ENCODE measurements around the gene PLA2G7. TPM values are rescaled to one million over a fixed set of nuclear protein-coding genes. Genes with fewer than 3 reads are reported as not detected.

The PLA2G7 gene
- total RNA-seq, 1 experiment from 2014 or later, result 1.7 TPM

DNA sequence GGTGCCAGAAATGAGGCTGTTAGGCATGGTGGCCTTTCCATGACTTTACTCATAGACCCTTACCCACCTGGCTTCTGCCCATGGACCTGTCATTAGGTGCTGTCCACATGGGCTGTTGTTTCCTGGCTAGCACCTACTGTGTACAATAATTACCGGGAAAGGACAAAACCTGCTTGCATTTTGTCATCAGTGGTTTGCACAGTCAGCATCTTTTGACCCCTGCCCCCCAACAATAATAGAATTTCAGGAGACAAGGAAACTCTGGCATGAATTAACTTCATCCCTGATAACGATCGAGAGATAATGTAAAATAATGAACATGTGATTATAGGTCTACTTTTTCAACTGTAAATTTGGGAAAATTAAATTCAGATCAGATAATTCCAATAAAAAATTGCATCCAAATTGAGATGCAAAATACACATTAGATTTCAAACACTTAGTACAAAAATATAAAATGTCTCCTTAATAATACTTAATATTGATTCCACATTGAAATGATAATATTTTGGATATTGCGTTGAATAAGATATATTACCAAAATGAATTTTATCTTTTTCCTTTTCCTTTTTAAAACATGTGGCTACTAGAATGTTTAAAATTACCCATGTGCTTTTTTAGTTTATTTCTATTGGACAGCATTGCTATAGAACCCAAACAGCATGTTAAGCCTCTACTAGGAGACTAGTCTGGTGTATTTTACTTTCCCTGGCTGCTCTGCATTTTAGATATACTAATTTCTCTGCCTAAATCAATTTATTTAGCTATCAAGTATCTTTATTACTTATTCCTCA is 24.0 kb upstream of the PLA2G7 start:
- Histone ChIP-seq H3K9ac (ENCODE audit: extremely low read depth, insufficient read length, low read length) (no peak overlapping the region), H3K14ac (ENCODE audit: insufficient read depth, low read length) (no peak overlapping the region), H2BK15ac (ENCODE audit: low read depth, low read length) (no peak overlapping the region), H2BK120ac (ENCODE audit: low read depth, low read length, poor library complexity, severe bottlenecking) (no peak overlapping the region), H3K4ac (ENCODE audit: low read depth, low read length) (no peak overlapping the region), H3K27me3 (ENCODE audit: insufficient read depth, low read length) (no peaks in the 10 kb centered on the region), H4K8ac (replicated peaks; ENCODE audit: insufficient read length, low read depth, low read length) (no peak overlapping the region), H3K79me1 (ENCODE audit: insufficient read depth, low read depth, low read length, poor library complexity, severe bottlenecking) (no peaks in the 10 kb centered on the region), H2AK5ac (ENCODE audit: insufficient read length, low read length) (no peak overlapping the region), H3K4me1 (ENCODE audit: insufficient read depth, low read length) (no peaks in the 10 kb centered on the region; the same call in 1 of the 2 replicates), H3K23me2 (ENCODE audit: insufficient read length, low read depth, low read length, poor library complexity, severe bottlenecking) (no peaks in the 10 kb centered on the region), H3K79me2 (ENCODE audit: insufficient read depth, low read length) (no peaks in the 10 kb centered on the region), H3K27ac (ENCODE audit: insufficient read length, low read depth, low read length) (no peak overlapping the region), H2AFZ (ENCODE audit: low read length) (no peak overlapping the region), H3K4me2 (ENCODE audit: insufficient read depth, insufficient read length, low read length) (no peak overlapping the region), H3K18ac (ENCODE audit: insufficient read length, low read depth, low read length) (no peak overlapping the region), H3K56ac (ENCODE audit: insufficient read length, low read depth, low read length) (no peak overlapping the region), H2BK12ac (ENCODE audit: insufficient read length, low read depth, low read length) (no peak overlapping the region), H4K5ac (ENCODE audit: insufficient read length, low read depth, low read length) (no peak overlapping the region), H2BK5ac (ENCODE audit: insufficient read length, low read length) (no peak overlapping the region), H4K91ac (ENCODE audit: insufficient read length, low read depth, low read length) (no peak overlapping the region), H2BK20ac (ENCODE audit: low read depth, low read length, poor library complexity, severe bottlenecking) (no peak overlapping the region), H3K23ac (ENCODE audit: insufficient read length, low read depth, low read length) (no peak overlapping the region), H4K20me1 (ENCODE audit: control insufficient read depth, insufficient read depth, insufficient read length) (no peaks in the 10 kb centered on the region), H3K9me3 (ENCODE audit: control insufficient read depth, low read depth, low read length) (no peaks in the 10 kb centered on the region), H3T11ph (ENCODE audit: low read length) (no peak overlapping the region)
- Mint-ChIP-seq H3K4me3 (no peak overlapping the region), H3K36me3 (ENCODE audit: insufficient read depth in 1 of 3, low read depth in 3 of 3) (no peaks in the 10 kb centered on the region; a peak in 1 of 7 replicates), H3K27me3 (ENCODE audit: low read depth) (no peaks in the 10 kb centered on the region), H3K4me1 (no peaks in the 10 kb centered on the region; a peak in 1 of 4 replicates), H3K27ac (no peak overlapping the region), H3K9me3 (no peaks in the 10 kb centered on the region)
- WGBS (ENCODE audit: extremely low coverage, insufficient read length, low lambda C conversion rate), result no CpG with 5 or more reads among the region's 4 CpGs
- TF ChIP-seq, protein P1, sequence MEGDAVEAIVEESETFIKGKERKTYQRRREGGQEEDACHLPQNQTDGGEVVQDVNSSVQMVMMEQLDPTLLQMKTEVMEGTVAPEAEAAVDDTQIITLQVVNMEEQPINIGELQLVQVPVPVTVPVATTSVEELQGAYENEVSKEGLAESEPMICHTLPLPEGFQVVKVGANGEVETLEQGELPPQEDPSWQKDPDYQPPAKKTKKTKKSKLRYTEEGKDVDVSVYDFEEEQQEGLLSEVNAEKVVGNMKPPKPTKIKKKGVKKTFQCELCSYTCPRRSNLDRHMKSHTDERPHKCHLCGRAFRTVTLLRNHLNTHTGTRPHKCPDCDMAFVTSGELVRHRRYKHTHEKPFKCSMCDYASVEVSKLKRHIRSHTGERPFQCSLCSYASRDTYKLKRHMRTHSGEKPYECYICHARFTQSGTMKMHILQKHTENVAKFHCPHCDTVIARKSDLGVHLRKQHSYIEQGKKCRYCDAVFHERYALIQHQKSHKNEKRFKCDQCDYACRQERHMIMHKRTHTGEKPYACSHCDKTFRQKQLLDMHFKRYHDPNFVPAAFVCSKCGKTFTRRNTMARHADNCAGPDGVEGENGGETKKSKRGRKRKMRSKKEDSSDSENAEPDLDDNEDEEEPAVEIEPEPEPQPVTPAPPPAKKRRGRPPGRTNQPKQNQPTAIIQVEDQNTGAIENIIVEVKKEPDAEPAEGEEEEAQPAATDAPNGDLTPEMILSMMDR (conservative IDR thresholded peaks at IDR 0.05), result no peak
- DNase-seq, result no peak
